ENCODE data around the gene RPGR. TPM values are rescaled to one million over a fixed set of nuclear protein-coding genes. Genes with fewer than 3 reads are reported as not detected.

RPGR gene
- total RNA-seq, 1 experiment from 2014 or later: 8.3 TPM

DNA sequence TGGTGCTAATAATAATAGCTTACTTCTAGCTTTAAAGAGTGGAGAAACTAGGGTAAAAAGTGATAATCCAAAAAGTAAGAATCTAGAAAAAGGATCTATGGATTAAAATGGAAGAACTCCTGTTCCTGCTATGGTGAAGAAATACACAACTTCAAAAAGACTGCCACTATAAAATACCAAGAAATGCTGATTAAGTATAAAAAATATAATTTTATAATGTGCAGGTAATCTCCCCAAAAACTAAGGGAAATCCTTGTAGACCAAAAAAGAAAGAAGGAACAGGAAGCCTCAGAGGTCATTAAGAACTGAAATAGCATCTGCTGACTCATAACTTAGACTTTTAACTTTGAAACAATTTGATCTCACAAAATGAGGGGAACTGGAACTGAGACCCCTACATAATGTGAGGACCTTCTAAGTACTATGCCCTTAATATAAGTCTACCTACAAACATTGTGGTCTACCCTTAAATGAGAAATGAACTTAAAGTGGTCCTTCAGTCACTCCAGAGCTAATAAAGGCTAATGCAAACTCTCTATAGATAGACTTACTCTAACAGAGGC, 56.1 kb downstream of the RPGR start:
- intact Hi-C loops (cut with micrococcal nuclease): loop anchor here (10.0 kb wide), 1 partner anchor 534 kb away; the partner anchor contains the start of gene MID1IP1
- DNase-seq (no peak), ATAC-seq (no peak)
- no TSS peak for BruUV-seq (replicated peaks)
- Histone ChIP-seq H3K9ac (ENCODE audit: low read length) (no peak overlapping the region), H3K9me3 (ENCODE audit: low read length) (no peaks in the 10 kb centered on the region), H3K79me2 (ENCODE audit: low read length) (no peaks in the 10 kb centered on the region), H3K4me3 (ENCODE audit: low read length) (no peak overlapping the region), H3K27me3 (ENCODE audit: low read length) (no peaks in the 10 kb centered on the region), H4K20me1 (ENCODE audit: low read length) (no peaks in the 10 kb centered on the region), H3K27ac (ENCODE audit: low read length) (no peak overlapping the region), H2AFZ (ENCODE audit: low read length) (no peak overlapping the region), H3K4me2 (ENCODE audit: low read length) (no peak overlapping the region), H3K9me2 (replicated peaks; ENCODE audit: low read length) (no peaks in the 10 kb centered on the region), H3K36me3 (ENCODE audit: low read depth, low read length) (no peaks in the 10 kb centered on the region), H3F3A (ENCODE audit: low read length, unreplicated experiment) (peaks cover 3% of the 10 kb centered on the region), H3K4me1 (ENCODE audit: insufficient read depth, low read length) (peaks cover 20% of the 10 kb centered on the region)
- ChIA-PET CTCF (interaction anchor here (0.9 kb wide), 1 partner anchor 11 kb away, joined by 3 read pairs; no protein-coding TSS in a partner anchor), POLR2A (ENCODE audit: unreplicated experiment) (interaction anchor here (0.6 kb wide), 1 partner anchor 35 kb away, joined by 4 read pairs; no protein-coding TSS in a partner anchor)
- TF ChIP-seq, protein P1, sequence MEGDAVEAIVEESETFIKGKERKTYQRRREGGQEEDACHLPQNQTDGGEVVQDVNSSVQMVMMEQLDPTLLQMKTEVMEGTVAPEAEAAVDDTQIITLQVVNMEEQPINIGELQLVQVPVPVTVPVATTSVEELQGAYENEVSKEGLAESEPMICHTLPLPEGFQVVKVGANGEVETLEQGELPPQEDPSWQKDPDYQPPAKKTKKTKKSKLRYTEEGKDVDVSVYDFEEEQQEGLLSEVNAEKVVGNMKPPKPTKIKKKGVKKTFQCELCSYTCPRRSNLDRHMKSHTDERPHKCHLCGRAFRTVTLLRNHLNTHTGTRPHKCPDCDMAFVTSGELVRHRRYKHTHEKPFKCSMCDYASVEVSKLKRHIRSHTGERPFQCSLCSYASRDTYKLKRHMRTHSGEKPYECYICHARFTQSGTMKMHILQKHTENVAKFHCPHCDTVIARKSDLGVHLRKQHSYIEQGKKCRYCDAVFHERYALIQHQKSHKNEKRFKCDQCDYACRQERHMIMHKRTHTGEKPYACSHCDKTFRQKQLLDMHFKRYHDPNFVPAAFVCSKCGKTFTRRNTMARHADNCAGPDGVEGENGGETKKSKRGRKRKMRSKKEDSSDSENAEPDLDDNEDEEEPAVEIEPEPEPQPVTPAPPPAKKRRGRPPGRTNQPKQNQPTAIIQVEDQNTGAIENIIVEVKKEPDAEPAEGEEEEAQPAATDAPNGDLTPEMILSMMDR (conservative IDR thresholded peaks at IDR 0.05; ENCODE audit: low read depth, low read length): no peak
- TF ChIP-seq EZH2 (IDR thresholded peaks at IDR 0.05; ENCODE audit: low read length, unreplicated experiment): no peak
- TF ChIP-seq EZH2phosphoT487 (IDR thresholded peaks at IDR 0.05; ENCODE audit: borderline replicate concordance, low read length): no peak

DNA sequence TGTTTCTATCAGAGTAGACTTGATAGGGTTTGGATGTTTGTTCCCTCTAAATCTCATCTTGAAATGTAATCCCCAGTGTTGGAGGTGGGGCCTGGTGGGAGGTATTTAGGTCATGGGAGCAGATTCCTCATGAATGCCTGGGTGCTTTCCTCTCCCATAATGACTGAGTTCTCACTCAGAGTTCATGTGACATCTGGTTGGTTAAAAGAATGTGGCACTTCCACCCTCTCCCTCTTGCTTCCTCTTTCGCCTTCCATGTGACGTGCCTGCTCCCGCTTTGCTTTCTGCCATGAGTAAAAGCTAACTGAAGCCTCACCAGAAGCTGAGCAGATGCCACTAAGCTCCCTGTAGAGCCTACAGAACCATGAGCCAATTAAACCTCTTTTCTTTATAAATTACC, 59.3 kb downstream of the RPGR start:
- no peak for TF ChIP-seq EZH2 (IDR thresholded peaks at IDR 0.05; ENCODE audit: low read length, unreplicated experiment)
- no peak for TF ChIP-seq EZH2phosphoT487 (IDR thresholded peaks at IDR 0.05; ENCODE audit: borderline replicate concordance, low read length)
- TF ChIP-seq, protein P1 (conservative IDR thresholded peaks at IDR 0.05; ENCODE audit: low read depth, low read length): no peak
- no peaks in the 10 kb centered on the region for H3F3A ChIP-seq (ENCODE audit: low read length, unreplicated experiment)
- DNase-seq (no peak), ATAC-seq (no peak)
- no peaks in the 10 kb centered on the region for H3K36me3 ChIP-seq (ENCODE audit: low read depth, low read length)
- no peak overlapping the region for H3K4me2 ChIP-seq (ENCODE audit: low read length)
- no peak overlapping the region for H2AFZ ChIP-seq (ENCODE audit: low read length)
- peaks cover 7% of the 10 kb centered on the region; the same call in 1 of the 2 replicates for H3K4me1 ChIP-seq (ENCODE audit: insufficient read depth, low read length)
- no peaks in the 10 kb centered on the region for H3K9me2 ChIP-seq (replicated peaks; ENCODE audit: low read length)
- H3K27me3 ChIP-seq (ENCODE audit: low read length): no peaks in the 10 kb centered on the region
- no peaks in the 10 kb centered on the region for H3K9me3 ChIP-seq (ENCODE audit: low read length)
- no peak overlapping the region for H3K9ac ChIP-seq (ENCODE audit: low read length)
- H4K20me1 ChIP-seq (ENCODE audit: low read length): no peaks in the 10 kb centered on the region
- ChIA-PET CTCF (no interaction called here), POLR2A (ENCODE audit: unreplicated experiment) (no interaction called here)
- H3K27ac ChIP-seq (ENCODE audit: low read length): no peak overlapping the region
- intact Hi-C loops (cut with micrococcal nuclease): no loop called here
- no TSS peak for BruUV-seq (replicated peaks)
- H3K79me2 ChIP-seq (ENCODE audit: low read length): no peaks in the 10 kb centered on the region
- H3K4me3 ChIP-seq (ENCODE audit: low read length): no peak overlapping the region
